ENCODE results near the gene B9D1.

DNA sequence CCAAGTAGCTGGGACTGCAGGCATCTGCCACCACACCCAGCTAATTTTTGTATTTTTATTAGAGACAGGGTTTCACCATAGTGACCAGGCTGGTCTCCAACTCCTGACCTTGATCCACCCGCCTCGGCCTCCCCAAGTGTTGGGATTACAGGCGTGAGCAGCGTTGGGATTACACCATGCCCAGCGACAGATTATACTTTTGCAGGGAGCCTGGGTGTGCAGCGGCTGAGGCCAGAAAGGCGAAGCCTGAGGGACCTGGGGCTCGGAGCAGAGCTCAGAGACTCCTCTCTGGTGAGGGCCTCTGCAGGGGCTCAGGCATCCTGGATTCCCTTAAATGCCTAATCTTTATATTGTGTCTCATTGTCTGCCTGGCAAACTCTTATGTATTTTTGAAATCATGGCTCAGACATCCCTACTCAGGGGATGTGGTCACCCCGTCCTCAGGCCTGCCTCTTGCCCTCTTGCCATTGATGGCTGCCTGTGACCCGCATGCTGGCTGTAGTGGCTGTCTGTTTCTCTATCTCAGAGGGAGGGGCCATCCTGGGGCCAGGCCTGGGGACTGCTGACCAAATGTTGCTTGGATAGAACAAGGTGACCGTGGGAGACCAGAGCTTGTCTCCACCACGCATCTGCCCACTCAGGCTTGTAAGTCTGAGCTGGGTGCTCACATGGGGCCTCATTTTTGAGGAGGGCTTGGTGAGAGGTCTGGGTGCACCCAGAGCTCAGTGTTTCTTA is 42.6 kb downstream of the B9D1 start:
- TF ChIP-seq, protein P1, sequence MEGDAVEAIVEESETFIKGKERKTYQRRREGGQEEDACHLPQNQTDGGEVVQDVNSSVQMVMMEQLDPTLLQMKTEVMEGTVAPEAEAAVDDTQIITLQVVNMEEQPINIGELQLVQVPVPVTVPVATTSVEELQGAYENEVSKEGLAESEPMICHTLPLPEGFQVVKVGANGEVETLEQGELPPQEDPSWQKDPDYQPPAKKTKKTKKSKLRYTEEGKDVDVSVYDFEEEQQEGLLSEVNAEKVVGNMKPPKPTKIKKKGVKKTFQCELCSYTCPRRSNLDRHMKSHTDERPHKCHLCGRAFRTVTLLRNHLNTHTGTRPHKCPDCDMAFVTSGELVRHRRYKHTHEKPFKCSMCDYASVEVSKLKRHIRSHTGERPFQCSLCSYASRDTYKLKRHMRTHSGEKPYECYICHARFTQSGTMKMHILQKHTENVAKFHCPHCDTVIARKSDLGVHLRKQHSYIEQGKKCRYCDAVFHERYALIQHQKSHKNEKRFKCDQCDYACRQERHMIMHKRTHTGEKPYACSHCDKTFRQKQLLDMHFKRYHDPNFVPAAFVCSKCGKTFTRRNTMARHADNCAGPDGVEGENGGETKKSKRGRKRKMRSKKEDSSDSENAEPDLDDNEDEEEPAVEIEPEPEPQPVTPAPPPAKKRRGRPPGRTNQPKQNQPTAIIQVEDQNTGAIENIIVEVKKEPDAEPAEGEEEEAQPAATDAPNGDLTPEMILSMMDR (IDR thresholded peaks at IDR 0.05): no peak
- no peak for TF ChIP-seq NR3C1 (CRISPR knock-in tag; conservative IDR thresholded peaks at IDR 0.05; ENCODE audit: low read depth)
- TF ChIP-seq, protein P2, sequence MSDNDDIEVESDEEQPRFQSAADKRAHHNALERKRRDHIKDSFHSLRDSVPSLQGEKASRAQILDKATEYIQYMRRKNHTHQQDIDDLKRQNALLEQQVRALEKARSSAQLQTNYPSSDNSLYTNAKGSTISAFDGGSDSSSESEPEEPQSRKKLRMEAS (CRISPR knock-in tag; IDR thresholded peaks at IDR 0.05): no peak
- TF ChIP-seq NFYB (CRISPR knock-in tag; conservative IDR thresholded peaks at IDR 0.05; ENCODE audit: low read depth): no peak
- TF ChIP-seq NR2C2 (CRISPR knock-in tag; IDR thresholded peaks at IDR 0.05): no peak
- no peak for TF ChIP-seq ZBTB21 (CRISPR knock-in tag; IDR thresholded peaks at IDR 0.05; ENCODE audit: borderline replicate concordance)

Data from WTC11 (cell line).